ENCODE data around the gene ZNF618.

The ZNF618 gene

GRCh38 chr9:113876151-113876992, at the start of gene ZNF618:
ZNF618 (plus strand) TSS chr9:113876309; CDS start chr9:113876381, 72 bp downstream.
- no peak for DNase-seq (ENCODE audit: low read depth)

GRCh38 chr9:113828221-113828620, 47.9 kb upstream of the ZNF618 start:
- no peak for DNase-seq (ENCODE audit: low read depth)

- DNase-seq (ENCODE audit: low read depth), result no peak
Measured at GRCh38 chr9:113837334-113837733, 38.8 kb upstream of the ZNF618 start.

- DNase-seq (ENCODE audit: low read depth), result no peak
Measured at GRCh38 chr9:113842086-113842485, 34.0 kb upstream of the ZNF618 start.

GRCh38 chr9:113844466-113844865, 31.6 kb upstream of the ZNF618 start:
- DNase-seq (ENCODE audit: low read depth), result peak; percentile 25

GRCh38 chr9:113851359-113851758, 24.8 kb upstream of the ZNF618 start:
- no peak for DNase-seq (ENCODE audit: low read depth)

- DNase-seq (ENCODE audit: low read depth), result no peak
Measured at GRCh38 chr9:113851873-113852272, 24.2 kb upstream of the ZNF618 start.

GRCh38 chr9:113853333-113853732, 22.8 kb upstream of the ZNF618 start:
- DNase-seq (ENCODE audit: low read depth), result no peak

GRCh38 chr9:113854310-113854709, 21.8 kb upstream of the ZNF618 start:
- no peak for DNase-seq (ENCODE audit: low read depth)

GRCh38 chr9:113857875-113858274, 18.2 kb upstream of the ZNF618 start:
- DNase-seq (ENCODE audit: low read depth), result no peak

GRCh38 chr9:113858282-113858681, 17.8 kb upstream of the ZNF618 start:
- no peak for DNase-seq (ENCODE audit: low read depth)

- DNase-seq (ENCODE audit: low read depth), result no peak
Measured at GRCh38 chr9:113863345-113863744, 12.8 kb upstream of the ZNF618 start.

- DNase-seq (ENCODE audit: low read depth), result peak; percentile 34
Measured at GRCh38 chr9:113868501-113868900, 7.6 kb upstream of the ZNF618 start.

- DNase-seq (ENCODE audit: low read depth), result no peak
Measured at GRCh38 chr9:113872485-113873143, 3.5 kb upstream of the ZNF618 start.

- no peak for DNase-seq (ENCODE audit: low read depth)
Measured at GRCh38 chr9:113873446-113873845, 2.7 kb upstream of the ZNF618 start.

GRCh38 chr9:113873926-113874325, 2.2 kb upstream of the ZNF618 start:
- no peak for DNase-seq (ENCODE audit: low read depth)

- no peak for DNase-seq (ENCODE audit: low read depth)
Measured at GRCh38 chr9:113875459-113876150, 504 bp upstream of the ZNF618 start.

- DNase-seq (ENCODE audit: low read depth), result no peak
Measured at GRCh38 chr9:113876993-113877368, 872 bp downstream of the ZNF618 start.

- no peak for DNase-seq (ENCODE audit: low read depth)
Measured at GRCh38 chr9:113879318-113879717, 3.2 kb downstream of the ZNF618 start.

- DNase-seq (ENCODE audit: low read depth), result no peak
Measured at GRCh38 chr9:113879911-113880310, 3.8 kb downstream of the ZNF618 start.

GRCh38 chr9:113882181-113882580, 6.1 kb downstream of the ZNF618 start:
- DNase-seq (ENCODE audit: low read depth), result no peak

GRCh38 chr9:113882636-113883164, 6.6 kb downstream of the ZNF618 start:
- DNase-seq (ENCODE audit: low read depth), result no peak
